Measurements from ENCODE around the gene HEXD.

Gene HEXD

DNA sequence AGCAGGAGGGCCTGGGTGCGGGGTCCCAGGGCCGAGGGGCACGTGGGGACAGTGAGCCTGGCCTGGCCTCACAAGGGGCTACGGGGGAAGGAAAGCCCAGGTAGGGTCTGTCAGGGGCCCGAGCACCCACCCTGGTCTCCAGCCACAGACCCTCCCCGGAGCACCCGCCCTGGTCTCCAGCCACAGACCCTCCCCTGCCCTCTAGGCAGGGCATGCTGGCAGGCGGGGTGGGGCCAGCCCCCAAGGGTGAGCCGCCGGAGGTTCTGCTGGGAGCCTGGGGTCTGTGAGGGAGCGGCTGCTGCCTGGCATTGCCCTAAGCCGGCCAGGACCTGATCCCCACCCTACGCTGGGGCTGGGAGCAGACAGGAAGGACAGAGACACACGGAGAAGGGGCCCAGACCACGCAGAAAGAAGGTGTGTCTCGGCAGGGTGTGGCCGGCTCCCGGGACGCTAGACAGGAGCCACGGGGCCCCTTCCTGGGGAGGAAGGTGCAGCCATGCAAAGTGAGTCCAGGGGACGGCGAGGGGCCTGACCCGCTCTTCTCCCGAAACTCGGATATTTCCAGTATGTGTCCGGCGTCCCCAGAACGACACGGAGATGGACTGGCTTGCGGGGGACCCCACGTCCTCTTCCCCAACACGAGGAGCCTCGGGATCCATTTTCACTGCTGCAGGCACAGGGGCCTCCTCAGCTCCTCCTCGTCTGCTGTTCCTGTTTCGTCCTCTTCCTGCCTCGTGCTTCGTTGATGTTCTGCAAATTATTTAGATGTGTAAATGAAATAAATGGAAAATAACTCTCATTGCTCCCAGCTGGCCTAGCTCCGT lies 31.1 kb upstream of the HEXD start:
- Mint-ChIP-seq H3K36me3 (ENCODE audit: insufficient read depth) (peaks cover 4% of the 10 kb centered on the region), H3K4me1 (ENCODE audit: low read depth in 2 of 2) (no peaks in the 10 kb centered on the region), H3K9me3 (no peaks in the 10 kb centered on the region), H3K4me3 (no peak overlapping the region), H3K27ac (no peak overlapping the region), H3K27me3 (peaks cover 0 to 47% of the 10 kb centered on the region in 2 donors)
- no peak for ATAC-seq (replicated peaks)
- DNase-seq: no peak

DNA sequence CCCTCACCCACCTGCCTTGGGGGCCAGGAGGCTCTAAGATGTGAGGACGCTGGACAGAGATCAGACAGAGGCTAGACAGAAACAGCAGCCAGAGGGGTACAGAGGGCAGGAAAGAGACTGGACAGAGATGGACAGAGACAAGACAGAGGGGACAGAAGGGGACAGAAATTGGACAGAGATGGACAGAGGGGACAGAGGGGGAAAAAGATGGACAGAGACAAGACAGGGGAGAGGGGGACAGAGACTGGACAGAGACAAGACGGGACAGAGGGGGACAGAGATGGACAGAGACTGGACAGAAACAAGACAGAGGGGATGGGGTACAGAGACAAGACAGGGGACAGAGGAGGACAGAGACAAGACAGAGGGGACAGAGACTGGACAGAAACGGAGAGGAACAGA lies 30.4 kb upstream of the HEXD start:
- peaks cover 0 to 46% of the 10 kb centered on the region in 2 donors for H3K27me3 Mint-ChIP-seq
- no peaks in the 10 kb centered on the region for H3K4me1 Mint-ChIP-seq (ENCODE audit: low read depth in 2 of 2)
- H3K4me3 Mint-ChIP-seq: no peak overlapping the region
- H3K36me3 Mint-ChIP-seq (ENCODE audit: insufficient read depth): peaks cover 7% of the 10 kb centered on the region
- ATAC-seq (replicated peaks): no peak
- DNase-seq: no peak
- no peak overlapping the region for H3K27ac Mint-ChIP-seq
- H3K9me3 Mint-ChIP-seq: no peaks in the 10 kb centered on the region

DNA sequence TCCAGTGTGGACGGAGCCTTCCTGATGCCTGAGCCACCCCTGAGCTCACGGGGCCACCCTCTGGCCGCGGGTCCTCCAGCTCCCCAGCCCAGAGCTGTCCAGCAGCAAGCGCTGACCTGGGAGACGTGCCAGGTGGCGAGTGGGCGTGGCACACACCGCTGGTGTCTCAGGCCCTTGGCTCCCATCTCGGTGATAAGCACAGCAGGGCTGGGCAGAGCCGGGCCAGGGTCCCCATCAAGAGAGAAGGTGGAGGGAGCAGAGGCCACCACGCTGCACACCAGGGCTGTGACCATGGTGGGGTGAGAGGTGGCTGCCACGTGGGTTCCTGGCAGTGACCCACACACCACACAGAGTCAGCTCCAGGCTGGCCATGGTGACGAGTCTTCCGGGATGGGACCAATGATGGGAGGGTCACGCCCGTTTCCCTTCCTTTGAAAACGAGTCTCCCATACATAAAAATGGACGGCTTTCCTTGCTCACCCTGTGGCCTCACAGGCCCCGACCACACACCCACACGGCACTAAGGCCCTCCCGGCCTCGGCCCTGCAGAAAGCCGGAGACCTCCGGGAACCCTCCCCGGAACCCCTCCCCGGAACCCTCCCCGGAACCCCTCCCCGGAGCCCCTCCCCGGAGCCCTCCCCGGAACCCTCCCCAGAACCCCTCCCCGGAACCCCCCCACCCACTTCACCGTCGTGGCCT lies 29.8 kb upstream of the HEXD start:
- Mint-ChIP-seq H3K27me3 (peaks cover 0 to 39% of the 10 kb centered on the region in 2 donors), H3K27ac (no peak overlapping the region), H3K9me3 (no peaks in the 10 kb centered on the region), H3K4me1 (ENCODE audit: low read depth in 2 of 2) (no peaks in the 10 kb centered on the region), H3K4me3 (no peak overlapping the region), H3K36me3 (ENCODE audit: insufficient read depth) (peaks cover 7% of the 10 kb centered on the region)
- ATAC-seq (replicated peaks) (no peak), DNase-seq (no peak)

DNA sequence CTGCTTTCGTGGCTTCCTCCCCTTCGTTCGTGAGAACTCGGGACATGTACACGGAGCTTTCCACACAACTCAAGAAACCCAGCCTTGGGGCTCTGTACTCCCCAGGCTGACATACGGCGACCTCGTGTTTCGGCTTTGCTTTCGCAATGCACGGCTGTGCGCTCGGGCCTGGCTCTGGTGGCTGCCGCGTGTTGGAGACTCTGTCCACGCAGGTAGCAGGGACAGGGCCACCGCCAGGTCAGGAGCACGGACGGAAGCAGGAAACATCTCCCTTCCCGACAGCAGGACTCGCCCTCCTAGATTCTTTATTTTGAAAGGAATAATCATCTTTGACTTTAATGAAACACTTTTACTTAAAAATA lies 29.2 kb upstream of the HEXD start:
- DNase-seq (no peak), ATAC-seq (replicated peaks) (no peak)
- Mint-ChIP-seq H3K27ac (no peak overlapping the region), H3K27me3 (peaks cover 0 to 34% of the 10 kb centered on the region in 2 donors), H3K4me1 (ENCODE audit: low read depth in 2 of 2) (no peaks in the 10 kb centered on the region), H3K4me3 (no peak overlapping the region), H3K9me3 (no peaks in the 10 kb centered on the region), H3K36me3 (ENCODE audit: insufficient read depth) (peaks cover 11% of the 10 kb centered on the region)

DNA sequence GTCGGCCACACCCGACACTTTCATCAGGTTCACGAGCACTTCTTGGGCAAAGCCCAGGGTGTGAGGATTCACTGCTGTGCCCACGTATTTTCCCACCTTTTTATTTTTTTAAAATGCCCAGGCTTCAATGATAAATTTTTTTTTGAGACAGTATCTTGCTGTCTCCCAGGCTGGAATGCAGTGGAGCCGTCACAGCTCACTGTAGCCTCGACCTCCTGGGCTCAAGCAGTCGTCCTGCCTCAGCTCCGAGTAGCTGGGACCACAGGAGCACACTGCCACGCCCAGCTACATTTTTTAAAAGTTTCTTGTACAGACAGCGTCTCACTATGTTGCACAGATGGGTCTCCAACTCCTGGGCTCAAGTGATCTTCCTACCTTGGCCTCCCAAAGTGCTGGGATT lies 28.8 kb upstream of the HEXD start:
- Mint-ChIP-seq H3K9me3 (no peaks in the 10 kb centered on the region), H3K4me1 (ENCODE audit: low read depth in 2 of 2) (no peaks in the 10 kb centered on the region), H3K27me3 (peaks cover 0 to 32% of the 10 kb centered on the region in 2 donors), H3K36me3 (ENCODE audit: insufficient read depth) (peaks cover 14% of the 10 kb centered on the region), H3K27ac (no peak overlapping the region), H3K4me3 (no peak overlapping the region)
- no peak for DNase-seq
- ATAC-seq (replicated peaks): no peak

DNA sequence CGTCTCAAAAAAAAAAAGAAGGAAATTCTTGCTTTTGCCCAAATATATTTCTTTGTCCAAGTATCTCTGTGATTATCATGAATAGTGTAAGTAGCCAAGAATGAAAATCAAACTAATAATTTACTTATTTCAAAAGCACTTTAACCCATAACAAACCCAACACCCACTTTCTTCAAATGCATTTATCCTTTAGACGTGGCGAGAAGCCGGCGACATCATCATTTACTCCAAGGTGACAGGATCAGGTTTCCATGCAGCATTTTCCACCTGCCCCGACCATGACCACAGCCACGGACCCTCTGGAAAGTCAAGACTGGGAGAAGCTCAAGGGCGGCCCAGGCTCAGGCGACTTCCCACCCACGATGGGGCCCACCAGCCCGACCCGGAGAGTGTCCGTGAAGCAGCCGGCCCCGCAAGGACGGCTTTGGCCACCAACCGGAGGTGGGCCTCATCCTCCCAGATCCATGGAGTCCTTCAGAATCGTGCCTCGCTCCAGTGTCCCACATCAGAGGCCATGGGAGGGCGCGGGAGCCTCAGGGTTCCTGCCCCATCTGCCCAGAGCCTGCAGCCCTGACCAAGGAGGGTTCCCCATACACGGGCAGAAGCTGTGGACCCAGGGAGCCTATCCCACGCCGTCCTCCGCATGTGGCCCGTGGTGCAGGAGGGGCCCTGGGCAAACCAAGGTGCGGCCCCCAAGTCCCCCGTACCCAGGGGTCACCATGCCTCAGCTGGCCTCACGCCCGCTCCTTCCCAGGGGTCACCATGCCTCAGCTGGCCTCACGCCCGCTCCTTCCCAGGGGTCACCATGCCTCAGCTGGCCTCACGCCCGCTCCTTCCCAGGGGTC lies 27.9 kb upstream of the HEXD start:
- Mint-ChIP-seq H3K27me3 (peaks cover 0 to 27% of the 10 kb centered on the region in 2 donors), H3K9me3 (no peaks in the 10 kb centered on the region), H3K4me1 (ENCODE audit: low read depth in 2 of 2) (no peaks in the 10 kb centered on the region), H3K36me3 (ENCODE audit: insufficient read depth) (peaks cover 14% of the 10 kb centered on the region), H3K4me3 (no peak overlapping the region), H3K27ac (no peak overlapping the region)
- ATAC-seq (replicated peaks): no peak
- DNase-seq: no peak

DNA sequence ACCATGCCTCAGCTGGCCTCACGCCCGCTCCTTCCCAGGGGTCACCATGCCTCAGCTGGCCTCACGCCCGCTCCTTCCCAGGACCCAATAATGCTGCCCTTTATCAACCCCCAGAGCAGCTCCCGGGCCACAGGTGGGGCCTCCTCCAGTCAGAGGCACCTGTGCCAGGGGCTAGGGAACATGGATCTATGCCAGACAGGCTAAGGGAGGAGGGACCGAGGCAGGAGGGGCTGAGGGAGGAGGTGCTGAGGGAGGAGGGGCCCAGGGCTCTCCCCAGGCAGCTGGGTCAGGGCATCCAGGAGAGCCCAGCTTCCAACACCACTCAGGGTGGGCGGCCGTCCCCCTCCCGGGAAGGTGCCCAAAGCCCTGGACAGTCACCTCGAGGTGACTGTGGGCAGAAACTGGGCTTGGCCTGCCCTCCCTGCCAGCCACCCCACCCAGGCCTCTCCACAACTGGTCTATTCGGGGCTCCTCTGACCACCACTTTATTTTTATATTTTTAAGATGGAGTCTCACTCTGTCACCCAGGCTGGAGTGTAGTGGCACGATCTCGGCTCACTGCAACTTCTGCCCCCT lies 27.2 kb upstream of the HEXD start:
- Mint-ChIP-seq H3K27ac (no peak overlapping the region), H3K4me1 (ENCODE audit: low read depth in 2 of 2) (no peaks in the 10 kb centered on the region), H3K4me3 (no peak overlapping the region), H3K9me3 (no peaks in the 10 kb centered on the region), H3K27me3 (peaks cover 0 to 20% of the 10 kb centered on the region in 2 donors), H3K36me3 (ENCODE audit: insufficient read depth) (peaks cover 14% of the 10 kb centered on the region)
- no peak for DNase-seq
- ATAC-seq (replicated peaks): no peak

DNA sequence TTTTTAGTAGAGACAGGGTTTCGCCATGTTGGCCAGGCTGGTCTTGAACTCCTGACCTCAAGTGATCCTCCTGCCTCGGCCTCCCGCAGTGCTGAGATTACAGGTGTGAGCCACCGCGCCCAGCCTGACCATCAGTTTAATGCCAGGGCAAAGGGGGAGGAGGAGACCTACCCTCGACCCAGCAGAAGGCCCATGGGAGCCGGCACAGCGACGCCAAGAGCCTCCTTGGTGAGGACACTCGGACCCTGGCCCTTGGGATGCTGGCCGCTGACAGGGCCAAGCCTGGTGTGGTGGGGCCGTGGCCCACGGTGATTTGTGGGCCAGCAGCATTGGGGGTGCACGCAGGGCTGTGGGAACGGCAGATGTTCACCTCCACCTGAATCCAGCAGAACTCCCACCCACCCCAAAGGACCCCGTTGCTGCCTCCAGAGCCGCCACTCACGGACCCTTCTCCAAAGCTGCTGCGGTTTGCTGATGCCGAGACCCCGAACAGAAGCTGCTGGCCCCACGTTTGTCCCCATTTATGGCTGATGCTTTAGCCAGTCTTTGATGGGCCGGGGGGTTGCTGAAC lies 26.6 kb upstream of the HEXD start:
- no peak for ATAC-seq (replicated peaks)
- H3K9me3 Mint-ChIP-seq: no peaks in the 10 kb centered on the region
- no peak overlapping the region for H3K4me3 Mint-ChIP-seq
- no peak overlapping the region for H3K27ac Mint-ChIP-seq
- H3K36me3 Mint-ChIP-seq (ENCODE audit: insufficient read depth): peaks cover 14% of the 10 kb centered on the region
- no peak for DNase-seq
- peaks cover 0 to 13% of the 10 kb centered on the region in 2 donors for H3K27me3 Mint-ChIP-seq
- H3K4me1 Mint-ChIP-seq (ENCODE audit: low read depth in 2 of 2): no peaks in the 10 kb centered on the region

DNA sequence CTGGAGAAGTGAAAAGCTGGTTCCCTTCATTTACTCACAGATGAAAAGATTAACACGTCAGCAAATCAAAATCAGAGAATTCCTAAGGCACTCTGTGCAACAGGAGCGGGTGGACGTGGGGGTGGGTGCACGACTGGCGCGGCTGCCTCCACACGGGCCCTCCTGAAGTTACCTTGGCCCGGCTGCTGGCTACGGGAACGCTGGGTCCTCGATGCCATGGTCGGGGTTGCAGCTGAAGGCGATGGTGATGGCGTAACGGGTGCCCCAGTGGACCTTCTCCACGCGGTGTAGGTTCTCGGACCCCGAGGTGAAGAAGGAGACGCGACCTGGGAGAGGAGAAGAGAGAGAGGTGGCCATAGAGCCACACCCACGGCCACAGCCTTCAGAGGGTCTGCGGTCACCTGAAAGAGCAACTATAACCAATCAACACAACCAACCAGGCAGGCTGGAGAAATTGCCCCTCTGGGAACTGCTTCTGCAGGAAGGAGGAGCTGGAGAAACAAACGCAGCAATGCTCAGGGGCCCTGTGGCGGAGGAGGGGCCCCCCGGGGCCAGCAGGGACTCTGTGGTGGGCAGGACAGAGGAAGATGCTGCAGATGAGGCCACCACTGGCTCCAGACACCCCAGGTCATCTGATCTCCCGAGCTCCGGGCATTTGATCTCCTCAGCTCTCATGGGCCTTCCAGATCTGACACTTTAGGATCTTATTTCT lies 25.8 kb upstream of the HEXD start:
- H3K9me3 Mint-ChIP-seq: no peaks in the 10 kb centered on the region

DNA sequence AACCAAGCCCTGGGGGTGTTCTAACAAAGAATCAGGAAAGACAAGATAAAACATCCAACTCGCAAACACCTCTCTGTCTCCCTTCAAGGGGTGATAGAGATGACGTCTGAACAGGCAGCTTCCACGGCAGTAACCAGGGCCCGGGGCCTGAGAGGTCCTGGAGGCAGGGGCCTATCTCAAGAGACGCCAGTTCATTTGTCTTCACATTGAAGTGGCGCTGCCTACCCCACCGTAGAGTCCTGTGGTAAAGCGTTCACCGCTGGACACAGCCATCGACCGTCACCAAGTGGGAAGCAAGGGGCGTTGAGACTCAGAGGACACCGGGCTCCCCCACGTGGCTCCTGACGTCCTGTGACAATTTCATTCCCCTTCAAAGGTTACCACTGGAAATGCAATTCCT lies 25.2 kb upstream of the HEXD start:
- no peak for DNase-seq
- H3K4me1 Mint-ChIP-seq (ENCODE audit: low read depth in 2 of 2): peaks cover 0 to 4% of the 10 kb centered on the region in 2 donors
- peaks cover 10% of the 10 kb centered on the region for H3K36me3 Mint-ChIP-seq (ENCODE audit: insufficient read depth)
- no peak for ATAC-seq (replicated peaks)
- H3K27me3 Mint-ChIP-seq: peaks cover 0 to 3% of the 10 kb centered on the region in 2 donors
- H3K27ac Mint-ChIP-seq: no peak overlapping the region
- no peak overlapping the region for H3K4me3 Mint-ChIP-seq
- no peaks in the 10 kb centered on the region for H3K9me3 Mint-ChIP-seq

More for the DNA sequence above, 25.8 kb upstream of the HEXD start:
- peaks cover 14% of the 10 kb centered on the region for H3K36me3 Mint-ChIP-seq (ENCODE audit: insufficient read depth)
- DNase-seq (no peak), ATAC-seq (replicated peaks) (no peak)
- H3K4me3 Mint-ChIP-seq: no peak overlapping the region
- peaks cover 0 to 4% of the 10 kb centered on the region in 2 donors for H3K4me1 Mint-ChIP-seq (ENCODE audit: low read depth in 2 of 2)
- H3K27ac Mint-ChIP-seq: no peak overlapping the region
- peaks cover 0 to 9% of the 10 kb centered on the region in 2 donors for H3K27me3 Mint-ChIP-seq

DNA sequence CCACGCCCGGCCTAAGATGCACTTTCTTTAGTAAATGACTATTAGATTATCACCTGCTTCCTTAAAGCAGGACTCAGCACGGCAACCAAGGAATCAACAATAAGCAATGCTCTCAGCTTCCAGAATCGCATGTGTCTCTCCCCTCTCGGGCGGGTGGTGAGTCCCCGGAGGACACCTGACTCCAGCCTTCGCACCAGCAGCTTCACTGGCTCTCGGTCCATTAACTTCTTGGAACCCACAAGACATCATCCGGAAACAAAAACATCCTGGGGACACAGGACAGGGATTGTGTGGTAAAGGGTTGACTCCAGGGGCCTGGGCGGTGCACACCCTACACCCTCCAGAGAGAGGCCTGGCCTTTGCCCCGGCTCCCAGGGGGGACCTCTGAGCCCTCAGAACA lies 23.9 kb upstream of the HEXD start:
- peaks cover 10% of the 10 kb centered on the region for H3K36me3 Mint-ChIP-seq (ENCODE audit: insufficient read depth)
- H3K4me1 Mint-ChIP-seq (ENCODE audit: low read depth in 2 of 2): peaks cover 0 to 4% of the 10 kb centered on the region in 2 donors
- no peak overlapping the region for H3K27ac Mint-ChIP-seq
- DNase-seq (no peak), ATAC-seq (replicated peaks) (no peak)
- no peaks in the 10 kb centered on the region for H3K9me3 Mint-ChIP-seq
- no peak overlapping the region for H3K4me3 Mint-ChIP-seq
- no peaks in the 10 kb centered on the region for H3K27me3 Mint-ChIP-seq

DNA sequence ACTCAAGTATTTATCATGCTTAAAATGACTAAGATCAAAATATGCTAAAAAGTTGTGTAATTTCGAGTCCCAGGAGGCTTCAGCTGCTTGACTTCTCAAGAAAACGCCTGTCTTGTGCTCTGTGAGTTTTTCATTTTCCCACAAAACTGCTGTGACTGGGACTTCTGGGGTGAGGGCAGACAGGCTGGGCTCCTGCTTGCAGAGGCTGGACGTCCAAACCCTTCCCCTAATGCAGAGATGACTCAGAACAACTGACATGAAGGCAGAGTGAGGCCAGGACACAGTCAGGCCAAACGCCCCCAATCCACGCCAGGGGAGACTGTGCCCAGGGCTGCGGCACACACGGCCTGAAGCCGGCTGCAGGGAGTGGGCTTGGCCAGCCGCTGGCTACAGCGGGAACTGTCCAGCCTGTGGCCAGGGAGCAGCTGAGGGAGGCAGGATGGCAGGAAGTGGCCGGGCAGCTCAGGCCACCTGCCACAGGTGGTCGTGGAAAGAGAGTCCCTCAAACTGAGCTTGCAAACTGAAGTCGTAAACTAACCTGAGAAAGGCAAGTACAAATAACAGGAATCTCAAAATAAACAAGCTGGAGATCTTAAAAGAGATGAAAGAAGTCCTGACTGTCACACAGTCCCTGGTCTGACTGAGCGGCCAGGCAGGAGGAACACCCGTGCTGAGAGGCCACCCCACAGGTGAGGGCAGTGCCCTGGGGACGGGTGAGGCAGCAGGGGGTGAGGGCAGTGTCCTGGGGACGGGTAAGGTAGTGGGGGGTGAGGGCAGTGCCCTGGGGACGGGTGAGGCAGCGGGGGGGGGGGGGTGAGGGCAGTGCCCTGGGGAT lies 21.3 kb upstream of the HEXD start:
- Mint-ChIP-seq H3K36me3 (ENCODE audit: insufficient read depth) (peaks cover 10% of the 10 kb centered on the region), H3K9me3 (no peaks in the 10 kb centered on the region), H3K4me3 (no peak overlapping the region), H3K27ac (no peak overlapping the region), H3K27me3 (no peaks in the 10 kb centered on the region), H3K4me1 (ENCODE audit: low read depth in 2 of 2) (peaks cover 7 to 12% of the 10 kb centered on the region in 2 donors)
- no peak for ATAC-seq (replicated peaks)
- DNase-seq: no peak

All from effector memory CD8-positive, alpha-beta T cell (primary cell).